ENCODE measurements around the gene RFPL2.
"Not testable (repeated sequence)": the region's sequence is repeated elsewhere in the genome, so short reads cannot be mapped to it uniquely, and the experiment has no call there.

Gene RFPL2

GRCh38 chr22:32158712-32159533 is 46.0 kb downstream of the RFPL2 start, which contains the start of gene C22orf42:
Gene C22orf42 (minus strand): TSS chr22:32159303. CDS start chr22:32159215, 88 bp downstream.
- DNase-seq (ENCODE audit: low read depth, low spot score) = no peak
- Histone ChIP-seq H3K4me3 (ENCODE audit: insufficient read length, low read depth) (no peak within 1 kb of the TSS), H3K27me3 (ENCODE audit: insufficient read depth, insufficient read length) (no peaks in the 10 kb centered on the region), H3K9me3 (ENCODE audit: insufficient read depth, low read length) (no peaks in the 10 kb centered on the region), H3K4me1 (ENCODE audit: insufficient read depth, insufficient read length) (no peaks in the 10 kb centered on the region), H3K9ac (ENCODE audit: insufficient read length, low read depth) (no peak within 1 kb of the TSS), H3K36me3 (ENCODE audit: insufficient read depth, insufficient read length, low read length) (no peaks in the 10 kb centered on the region)
- TF ChIP-seq YY1 (IDR thresholded peaks at IDR 0.05; ENCODE audit: insufficient read depth, insufficient read length) (no peak), SUZ12 (IDR thresholded peaks at IDR 0.05; ENCODE audit: extremely low read depth, insufficient read depth, insufficient read length) (no peak), ZNF274 (IDR thresholded peaks at IDR 0.05; ENCODE audit: low read depth, low read length) (no peak)

GRCh38 chr22:32157632-32158031 is 47.2 kb downstream of the RFPL2 start:
- H3K9ac ChIP-seq (ENCODE audit: insufficient read length, low read depth); H3K36me3 ChIP-seq (ENCODE audit: insufficient read depth, insufficient read length, low read length); H3K4me3 ChIP-seq (ENCODE audit: insufficient read length, low read depth); H3K9me3 ChIP-seq (ENCODE audit: insufficient read depth, low read length); H3K4me1 ChIP-seq (ENCODE audit: insufficient read depth, insufficient read length); DNase-seq (ENCODE audit: low read depth, low spot score); H3K27me3 ChIP-seq (ENCODE audit: insufficient read depth, insufficient read length): not testable (repeated sequence)

DNA sequence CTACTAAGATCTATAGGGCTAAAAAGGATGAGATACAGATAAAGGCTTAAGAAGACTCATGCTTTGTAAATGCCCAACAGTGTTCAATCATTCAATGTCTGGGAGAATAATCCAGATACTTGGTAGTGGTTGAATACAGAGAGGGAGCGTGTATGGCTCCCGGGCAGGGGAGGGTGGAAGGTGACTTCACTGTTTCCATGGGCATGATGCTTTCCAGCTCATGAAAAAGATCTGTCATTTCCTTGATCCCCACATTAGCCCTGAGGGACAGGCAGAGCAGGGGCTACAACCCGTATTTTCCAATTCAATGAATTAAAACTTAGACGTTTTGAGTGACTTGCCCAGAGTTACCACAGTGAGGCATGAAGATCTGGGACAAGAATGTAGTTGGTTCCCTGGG is 50.1 kb downstream of the RFPL2 start:
- not testable (repeated sequence) for H3K9me3 ChIP-seq (ENCODE audit: insufficient read depth, low read length); H3K36me3 ChIP-seq (ENCODE audit: insufficient read depth, insufficient read length, low read length); H3K9ac ChIP-seq (ENCODE audit: insufficient read length, low read depth); H3K4me1 ChIP-seq (ENCODE audit: insufficient read depth, insufficient read length); H3K4me3 ChIP-seq (ENCODE audit: insufficient read length, low read depth); DNase-seq (ENCODE audit: low read depth, low spot score); H3K27me3 ChIP-seq (ENCODE audit: insufficient read depth, insufficient read length)

DNA sequence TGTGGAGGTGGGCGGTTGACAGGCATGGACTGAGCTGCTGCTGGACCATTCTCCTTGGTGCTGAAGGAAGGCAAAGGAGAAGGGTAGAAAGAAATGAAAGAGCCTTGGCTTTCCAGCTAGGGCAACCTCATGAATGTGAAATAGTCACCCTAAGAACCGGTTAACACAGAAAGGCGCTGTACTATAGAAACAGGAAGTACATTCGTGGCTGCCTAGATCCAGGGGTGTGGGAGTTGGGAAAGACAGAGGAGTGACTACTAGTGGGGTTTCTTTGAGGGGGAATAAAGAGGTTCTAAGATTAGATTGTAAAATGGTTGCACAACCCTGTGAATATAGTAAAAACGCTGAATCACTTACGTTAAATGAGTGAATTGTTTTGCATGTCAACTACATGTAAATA is 53.2 kb downstream of the RFPL2 start:
- not testable (repeated sequence) for H3K9ac ChIP-seq (ENCODE audit: insufficient read length, low read depth); H3K4me1 ChIP-seq (ENCODE audit: insufficient read depth, insufficient read length); H3K9me3 ChIP-seq (ENCODE audit: insufficient read depth, low read length); H3K27me3 ChIP-seq (ENCODE audit: insufficient read depth, insufficient read length); H3K4me3 ChIP-seq (ENCODE audit: insufficient read length, low read depth); H3K36me3 ChIP-seq (ENCODE audit: insufficient read depth, insufficient read length, low read length); DNase-seq (ENCODE audit: low read depth, low spot score)

- H3K9me3 ChIP-seq (ENCODE audit: insufficient read depth, low read length); H3K36me3 ChIP-seq (ENCODE audit: insufficient read depth, insufficient read length, low read length); H3K4me3 ChIP-seq (ENCODE audit: insufficient read length, low read depth); H3K27me3 ChIP-seq (ENCODE audit: insufficient read depth, insufficient read length); DNase-seq (ENCODE audit: low read depth, low spot score); H3K4me1 ChIP-seq (ENCODE audit: insufficient read depth, insufficient read length); H3K9ac ChIP-seq (ENCODE audit: insufficient read length, low read depth): not testable (repeated sequence)
Measured at GRCh38 chr22:32150647-32151046, 54.2 kb downstream of the RFPL2 start.

DNA sequence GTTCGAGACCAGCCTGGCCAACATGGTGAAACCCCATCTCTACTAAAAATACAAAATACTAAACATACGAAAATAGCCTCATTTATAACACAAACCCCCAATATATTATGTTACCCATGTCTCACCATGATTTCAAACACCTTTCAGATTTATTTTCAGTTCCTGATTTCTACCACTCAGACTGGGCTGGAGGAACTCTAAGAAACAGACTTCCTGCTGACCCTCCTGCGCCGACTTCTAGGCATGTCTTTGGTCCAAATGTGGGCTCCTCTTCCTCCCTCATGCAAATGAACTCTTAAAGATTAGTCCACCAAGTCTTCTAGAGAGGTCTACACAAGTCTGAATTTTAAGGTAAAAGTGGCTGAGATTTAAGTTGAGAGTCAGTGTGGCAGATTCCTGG is 56.5 kb downstream of the RFPL2 start:
- H3K36me3 ChIP-seq (ENCODE audit: insufficient read depth, insufficient read length, low read length); H3K9me3 ChIP-seq (ENCODE audit: insufficient read depth, low read length); H3K4me3 ChIP-seq (ENCODE audit: insufficient read length, low read depth); H3K9ac ChIP-seq (ENCODE audit: insufficient read length, low read depth); DNase-seq (ENCODE audit: low read depth, low spot score); H3K4me1 ChIP-seq (ENCODE audit: insufficient read depth, insufficient read length); H3K27me3 ChIP-seq (ENCODE audit: insufficient read depth, insufficient read length): not testable (repeated sequence)

DNA sequence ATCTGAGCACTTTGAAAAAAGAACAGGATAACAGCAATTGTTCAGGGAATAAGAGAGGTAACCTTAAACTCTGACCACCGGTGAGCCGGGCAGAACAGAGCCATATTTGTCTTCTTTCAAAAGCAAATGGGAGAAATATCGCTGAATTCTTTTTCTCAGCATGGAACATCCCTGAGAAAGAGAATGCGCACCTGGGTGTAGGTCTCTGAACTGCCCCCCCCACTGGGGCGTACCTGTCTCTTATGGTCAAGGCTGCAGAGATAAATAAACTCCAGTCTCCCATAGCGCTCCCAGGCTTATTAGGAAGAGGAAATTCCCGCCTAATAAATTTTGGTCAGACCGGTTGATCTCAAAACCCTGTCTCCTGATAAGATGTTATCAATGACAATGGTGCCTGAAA is 57.7 kb downstream of the RFPL2 start:
- H3K27me3 ChIP-seq (ENCODE audit: insufficient read depth, insufficient read length); H3K36me3 ChIP-seq (ENCODE audit: insufficient read depth, insufficient read length, low read length); H3K9me3 ChIP-seq (ENCODE audit: insufficient read depth, low read length); H3K4me3 ChIP-seq (ENCODE audit: insufficient read length, low read depth); DNase-seq (ENCODE audit: low read depth, low spot score); H3K9ac ChIP-seq (ENCODE audit: insufficient read length, low read depth); H3K4me1 ChIP-seq (ENCODE audit: insufficient read depth, insufficient read length): not testable (repeated sequence)

GRCh38 chr22:32144496-32145274 is 60.2 kb downstream of the RFPL2 start:
- Histone ChIP-seq H3K9me3 (ENCODE audit: insufficient read depth, low read length) (no peaks in the 10 kb centered on the region), H3K36me3 (ENCODE audit: insufficient read depth, insufficient read length, low read length) (no peaks in the 10 kb centered on the region), H3K27me3 (ENCODE audit: insufficient read depth, insufficient read length) (no peaks in the 10 kb centered on the region), H3K9ac (ENCODE audit: insufficient read length, low read depth) (no peak overlapping the region), H3K4me1 (ENCODE audit: insufficient read depth, insufficient read length) (no peaks in the 10 kb centered on the region), H3K4me3 (ENCODE audit: insufficient read length, low read depth) (no peak overlapping the region)
- no peak for DNase-seq (ENCODE audit: low read depth, low spot score)
- no peak for TF ChIP-seq YY1 (IDR thresholded peaks at IDR 0.05; ENCODE audit: insufficient read depth, insufficient read length)
- TF ChIP-seq ZNF274 (IDR thresholded peaks at IDR 0.05; ENCODE audit: low read depth, low read length) = no peak
- no peak for TF ChIP-seq SUZ12 (IDR thresholded peaks at IDR 0.05; ENCODE audit: extremely low read depth, insufficient read depth, insufficient read length)
